Measurements from ENCODE around the gene CDK7. TPM values are rescaled to one million over a fixed set of nuclear protein-coding genes. Genes with fewer than 3 reads are reported as not detected.
"Not testable (repeated sequence)": the region's sequence is repeated elsewhere in the genome, so short reads cannot be mapped to it uniquely, and the experiment has no call there.

The CDK7 gene
- polyA plus RNA-seq, 3 donors, result 39.2 to 41.6 (median 39.6) TPM

DNA sequence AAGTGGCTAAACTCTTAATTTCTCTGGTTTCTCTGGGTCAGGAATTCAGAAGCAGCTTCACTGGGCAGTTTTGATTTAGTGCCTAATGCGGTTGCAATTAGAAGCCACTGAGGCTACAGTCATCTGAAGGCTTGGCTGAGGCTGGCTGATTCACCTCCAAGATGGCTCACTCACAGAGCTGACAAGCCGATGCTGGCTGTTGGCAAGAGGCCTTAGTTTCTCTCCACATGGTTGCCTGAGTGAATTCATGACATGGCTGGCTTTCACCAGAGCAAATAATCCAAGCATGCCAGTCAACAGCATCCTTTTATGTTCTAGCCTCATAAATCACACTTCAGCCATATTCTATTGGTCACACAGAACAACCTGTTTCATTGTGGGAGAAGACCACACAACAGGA, 2.8 kb upstream of the CDK7 start:
- no peak for DNase-seq (ENCODE audit: low read depth in 3 of 3, low spot score in 2 of 3)

GRCh38 chr5:69236733-69237132, 2.0 kb downstream of the CDK7 start:
- not testable (repeated sequence) for DNase-seq (ENCODE audit: low read depth in 3 of 3, low spot score in 2 of 3)

- no peak for DNase-seq (ENCODE audit: low read depth in 3 of 3, low spot score in 2 of 3)
These were observed 3.2 kb downstream of the CDK7 start for GRCh38 chr5:69237877-69238276.

DNA sequence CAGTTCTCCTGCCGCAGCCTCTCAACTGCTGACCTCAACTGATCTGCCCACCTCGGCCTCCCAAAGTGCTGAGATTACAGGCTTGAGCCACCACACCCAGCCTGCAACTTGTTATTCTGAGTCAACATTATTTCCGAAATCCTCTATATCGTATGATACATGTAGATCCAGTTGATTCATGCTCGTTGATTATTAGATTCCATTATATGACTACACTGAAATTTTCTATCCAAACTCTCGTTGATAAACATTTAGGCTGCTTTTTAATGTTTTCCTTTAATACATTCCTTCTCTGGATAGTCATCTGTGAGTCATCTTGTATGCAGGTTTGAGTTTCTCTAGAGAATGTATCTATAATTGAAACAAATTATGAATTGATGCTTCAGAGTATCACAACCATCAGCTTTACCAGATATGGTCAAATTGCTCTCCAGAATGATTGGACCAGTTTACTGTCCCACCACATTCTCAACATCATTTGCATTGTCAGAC, 4.1 kb downstream of the CDK7 start:
- DNase-seq (ENCODE audit: low read depth in 3 of 3, low spot score in 2 of 3), result no peak

DNA sequence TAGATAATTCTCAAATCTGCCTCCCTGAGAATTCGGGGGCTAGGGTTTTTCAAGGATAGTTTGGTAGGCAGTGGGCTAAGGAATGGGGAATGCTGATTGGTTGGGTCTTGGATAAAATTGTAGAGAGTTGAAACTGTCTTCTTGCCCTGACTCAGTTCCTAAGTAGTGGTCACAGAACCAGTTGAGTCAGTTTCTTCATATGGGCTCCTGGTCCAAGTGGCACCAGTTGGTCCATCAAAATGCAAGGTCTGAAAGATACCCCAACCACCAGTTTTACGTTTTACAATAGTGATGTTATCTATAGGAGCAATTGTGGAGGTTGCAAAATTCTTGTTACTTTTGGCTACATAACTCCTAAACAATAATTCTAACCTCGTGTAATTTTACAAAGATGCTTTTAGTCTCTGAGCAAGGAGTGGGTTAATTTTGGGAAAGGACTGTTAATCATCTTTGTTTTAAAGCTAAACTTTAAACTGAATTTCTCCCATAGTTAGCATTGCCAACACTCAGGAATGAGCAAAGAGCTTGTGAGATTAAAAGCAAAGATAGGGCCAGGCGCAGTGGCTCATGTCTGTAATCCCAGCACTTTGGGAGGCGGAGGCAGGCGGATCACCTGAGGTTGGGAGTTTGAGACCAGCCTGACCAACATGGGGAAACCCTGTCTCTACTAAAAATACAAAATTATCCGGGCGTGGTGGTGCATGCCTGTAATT, 7.7 kb downstream of the CDK7 start:
- no peak for DNase-seq (ENCODE audit: low read depth in 3 of 3, low spot score in 2 of 3)

DNA sequence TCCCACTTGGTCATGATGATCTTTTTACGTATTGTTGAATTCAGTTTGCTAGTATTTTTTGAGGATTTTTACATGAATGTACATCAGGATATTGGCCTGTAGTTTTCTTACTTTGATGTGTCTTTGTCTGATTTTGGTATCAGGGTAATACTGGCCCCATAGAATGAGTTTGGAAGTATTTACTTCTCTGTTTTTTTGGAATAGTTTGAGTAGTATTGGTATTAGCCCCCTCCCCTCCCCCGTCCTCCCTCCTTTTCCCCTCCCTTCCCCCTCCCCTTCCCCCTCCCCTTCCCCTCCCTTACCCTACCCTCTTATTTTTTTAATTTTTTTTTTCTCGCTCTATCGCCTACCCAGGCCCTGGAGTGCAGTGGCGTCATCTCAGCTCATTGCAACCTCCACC, 10.3 kb downstream of the CDK7 start:
- DNase-seq (ENCODE audit: low read depth in 3 of 3, low spot score in 2 of 3), result no peak

GRCh38 chr5:69248019-69248418, 13.3 kb downstream of the CDK7 start:
- no peak for DNase-seq (ENCODE audit: low read depth in 3 of 3, low spot score in 2 of 3)

DNA sequence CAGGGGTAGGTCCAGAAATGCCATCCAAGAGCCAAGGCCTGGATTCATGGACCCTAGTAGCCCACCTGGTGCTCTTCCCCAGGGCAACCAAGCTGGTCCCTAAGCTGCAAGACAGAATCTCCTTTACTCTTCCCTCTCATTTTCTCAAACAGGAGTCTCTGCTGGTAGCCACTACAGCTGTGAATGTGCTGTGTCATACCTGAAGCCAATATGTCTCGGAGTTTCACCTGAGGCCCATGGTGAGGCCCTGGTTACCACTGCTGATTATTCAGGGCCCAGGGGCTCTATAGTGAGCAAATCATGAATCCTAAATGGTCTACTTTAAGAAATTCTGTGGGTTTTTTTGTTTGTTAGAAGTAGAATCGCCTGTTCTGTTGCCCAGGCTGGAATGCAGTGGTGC, 15.9 kb downstream of the CDK7 start:
- no peak for DNase-seq (ENCODE audit: low read depth in 3 of 3, low spot score in 2 of 3)

- DNase-seq (ENCODE audit: low read depth in 3 of 3, low spot score in 2 of 3), result no peak
These were observed 17.8 kb downstream of the CDK7 start for GRCh38 chr5:69252437-69252836.

DNA sequence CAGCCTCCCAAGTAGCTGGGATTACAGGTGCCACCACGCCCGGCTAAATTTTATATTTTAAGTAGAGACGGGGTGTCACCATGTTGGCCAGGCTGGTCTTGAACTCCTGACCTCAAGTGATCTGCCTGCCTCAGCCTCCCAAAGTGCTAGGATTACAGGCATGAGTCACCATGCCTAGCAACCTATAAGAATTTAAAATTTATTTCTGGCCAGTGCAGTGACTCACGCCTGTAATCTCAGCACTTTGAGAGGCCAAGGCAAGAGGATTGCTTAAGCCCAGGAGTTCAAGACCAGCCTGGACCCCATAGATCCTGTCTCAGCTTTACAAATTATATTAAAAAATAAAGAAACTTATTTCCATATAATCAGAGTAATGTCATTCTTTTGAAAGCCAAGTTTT, 21.3 kb downstream of the CDK7 start:
- DNase-seq (ENCODE audit: low read depth in 3 of 3, low spot score in 2 of 3), result not testable (repeated sequence)

DNA sequence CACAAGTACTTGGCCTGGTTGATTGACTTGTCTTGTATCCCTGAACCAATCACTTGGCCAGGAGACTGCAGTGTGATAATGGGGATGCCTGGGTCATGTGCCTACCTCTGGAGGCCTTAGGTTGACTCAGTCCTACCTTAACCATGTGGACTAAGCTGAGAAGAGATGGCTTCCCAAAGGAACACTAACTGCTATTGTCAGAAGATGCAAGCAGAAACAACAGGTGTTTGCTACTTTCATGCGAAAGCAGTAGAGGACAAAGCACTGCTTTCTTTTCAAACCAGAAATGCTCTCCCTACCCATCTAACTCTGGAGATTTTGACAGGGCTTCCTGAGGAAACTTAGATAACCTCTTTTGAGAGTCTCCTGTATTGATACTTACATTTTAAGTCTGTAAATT, 22.9 kb downstream of the CDK7 start:
- no peak for DNase-seq (ENCODE audit: low read depth in 3 of 3, low spot score in 2 of 3)

- DNase-seq (ENCODE audit: low read depth in 3 of 3, low spot score in 2 of 3), result no peak
These were observed 26.3 kb downstream of the CDK7 start for GRCh38 chr5:69261034-69261433.

- DNase-seq (ENCODE audit: low read depth in 3 of 3, low spot score in 2 of 3), result no peak
These were observed 31.2 kb downstream of the CDK7 start for GRCh38 chr5:69265931-69266330.

- no peak for DNase-seq (ENCODE audit: low read depth in 3 of 3, low spot score in 2 of 3)
These were observed 34.2 kb downstream of the CDK7 start for GRCh38 chr5:69268899-69269298.

- DNase-seq (ENCODE audit: low read depth in 3 of 3, low spot score in 2 of 3), result no peak
These were observed 36.2 kb downstream of the CDK7 start for GRCh38 chr5:69270840-69271239.

DNA sequence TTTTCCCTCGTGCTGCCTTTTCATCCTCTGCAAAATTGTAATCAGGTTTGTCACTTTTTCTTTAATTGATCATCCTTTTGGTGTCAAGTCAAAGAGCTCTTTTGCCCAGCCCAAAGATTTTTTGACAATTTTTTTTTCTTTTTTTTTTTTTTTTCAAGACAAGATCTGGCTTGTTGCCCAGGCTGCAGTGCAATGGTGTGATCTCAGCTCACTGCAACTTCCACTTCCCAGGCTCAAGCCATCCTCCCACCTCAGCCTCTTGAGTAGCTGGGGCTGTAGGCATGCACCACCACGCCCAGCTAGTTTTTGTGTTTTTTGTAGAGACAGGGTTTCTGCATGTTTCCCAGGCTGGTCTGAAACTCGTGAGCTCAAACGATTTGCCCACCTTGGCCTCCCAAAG, 36.7 kb downstream of the CDK7 start:
- no peak for DNase-seq (ENCODE audit: low read depth in 3 of 3, low spot score in 2 of 3)

GRCh38 chr5:69275563-69275962, 40.9 kb downstream of the CDK7 start:
- no peak for DNase-seq (ENCODE audit: low read depth in 3 of 3, low spot score in 2 of 3)

DNA sequence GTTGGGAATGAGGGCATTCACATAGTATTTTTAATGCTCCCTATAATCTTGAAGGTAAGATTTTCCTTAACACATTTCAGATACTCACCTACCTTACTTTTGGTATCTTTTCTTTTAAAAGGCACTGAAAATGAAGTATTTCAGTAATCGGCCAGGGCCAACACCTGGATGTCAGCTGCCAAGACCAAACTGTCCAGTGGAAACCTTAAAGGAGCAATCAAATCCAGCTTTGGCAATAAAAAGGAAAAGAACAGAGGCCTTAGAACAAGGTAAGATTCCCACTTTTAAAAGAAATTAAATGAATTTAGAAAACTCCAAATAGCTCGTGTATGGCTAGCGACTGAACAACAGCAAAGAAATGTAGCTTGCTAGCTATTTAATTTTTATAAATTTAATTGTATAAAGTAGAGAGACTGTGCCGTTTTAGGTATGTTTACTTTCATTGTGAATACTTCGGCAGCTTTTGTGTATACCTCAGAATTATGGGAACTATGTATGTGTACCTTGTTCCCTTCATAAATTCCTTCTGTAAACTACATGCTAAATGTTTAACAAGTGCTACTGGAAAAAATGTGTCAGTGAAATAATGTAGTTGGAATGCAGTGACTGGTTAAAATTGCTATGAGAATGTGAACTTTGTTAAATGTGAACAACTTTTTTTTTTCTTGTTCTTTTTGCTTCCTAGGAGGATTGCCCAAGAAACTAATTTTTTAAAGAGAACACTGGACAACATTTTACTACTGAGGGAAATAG, 41.9 kb downstream of the CDK7 start:
- DNase-seq (ENCODE audit: low read depth in 3 of 3, low spot score in 2 of 3), result no peak

- no peak for DNase-seq (ENCODE audit: low read depth in 3 of 3, low spot score in 2 of 3)
These were observed 44.8 kb downstream of the CDK7 start for GRCh38 chr5:69279517-69279916.

DNA sequence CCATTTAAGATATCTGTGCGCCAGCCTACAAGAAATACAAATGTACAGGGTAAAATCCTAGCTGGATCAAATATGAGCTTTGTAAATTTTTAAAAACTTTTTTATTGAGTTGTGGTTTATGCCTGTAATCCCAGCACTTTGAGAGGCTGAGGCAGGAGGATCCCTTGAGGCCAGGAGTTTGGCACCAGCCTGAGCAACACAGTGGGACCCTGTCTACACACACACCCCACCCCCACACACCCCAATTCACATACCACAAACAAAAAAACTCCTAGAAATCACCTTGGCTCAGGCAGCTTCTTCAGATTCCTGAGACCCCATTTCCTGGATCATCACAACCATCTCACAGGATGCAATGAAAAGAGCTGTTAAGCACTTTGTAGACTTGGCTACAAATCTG, 46.4 kb downstream of the CDK7 start:
- no peak for DNase-seq (ENCODE audit: low read depth in 3 of 3, low spot score in 2 of 3)

- no peak for DNase-seq (ENCODE audit: low read depth in 3 of 3, low spot score in 2 of 3)
These were observed 49.5 kb downstream of the CDK7 start for GRCh38 chr5:69284203-69284602.

DNA sequence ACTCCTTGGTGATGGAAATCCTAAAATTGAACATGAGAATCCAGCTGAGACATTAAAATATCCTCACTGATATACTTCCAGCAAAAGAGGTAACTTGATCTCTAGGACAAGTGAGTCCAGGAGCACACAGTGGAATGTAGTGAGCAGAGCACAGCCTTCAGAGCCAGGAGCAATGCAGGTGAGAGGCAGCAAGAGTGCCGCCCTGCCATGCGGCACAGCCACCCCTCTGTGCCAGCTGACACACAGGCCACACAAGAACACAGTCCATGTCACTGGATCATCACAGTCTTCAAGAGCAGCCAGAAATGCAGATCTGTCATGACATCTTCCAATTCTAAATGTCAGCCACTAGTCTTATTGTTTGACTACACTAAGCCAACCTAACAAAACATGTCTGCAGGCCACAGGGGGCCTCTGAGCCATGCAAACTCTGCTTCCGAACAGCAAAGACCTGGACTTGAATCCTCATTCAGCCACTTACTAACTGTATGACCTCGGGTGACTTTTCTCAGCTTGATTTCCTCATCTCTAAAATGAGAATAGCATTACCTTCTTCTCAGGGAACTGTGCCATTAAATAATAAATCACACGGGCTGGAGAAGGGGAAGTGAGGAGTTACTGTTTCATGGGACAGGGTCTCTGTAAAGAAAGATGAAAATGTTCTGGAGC, 50.9 kb downstream of the CDK7 start:
- no peak for DNase-seq (ENCODE audit: low read depth in 3 of 3, low spot score in 2 of 3)

All from right renal cortex interstitium (tissue), 3 donors.